Measurements from ENCODE around the gene OSBPL5.

DNA sequence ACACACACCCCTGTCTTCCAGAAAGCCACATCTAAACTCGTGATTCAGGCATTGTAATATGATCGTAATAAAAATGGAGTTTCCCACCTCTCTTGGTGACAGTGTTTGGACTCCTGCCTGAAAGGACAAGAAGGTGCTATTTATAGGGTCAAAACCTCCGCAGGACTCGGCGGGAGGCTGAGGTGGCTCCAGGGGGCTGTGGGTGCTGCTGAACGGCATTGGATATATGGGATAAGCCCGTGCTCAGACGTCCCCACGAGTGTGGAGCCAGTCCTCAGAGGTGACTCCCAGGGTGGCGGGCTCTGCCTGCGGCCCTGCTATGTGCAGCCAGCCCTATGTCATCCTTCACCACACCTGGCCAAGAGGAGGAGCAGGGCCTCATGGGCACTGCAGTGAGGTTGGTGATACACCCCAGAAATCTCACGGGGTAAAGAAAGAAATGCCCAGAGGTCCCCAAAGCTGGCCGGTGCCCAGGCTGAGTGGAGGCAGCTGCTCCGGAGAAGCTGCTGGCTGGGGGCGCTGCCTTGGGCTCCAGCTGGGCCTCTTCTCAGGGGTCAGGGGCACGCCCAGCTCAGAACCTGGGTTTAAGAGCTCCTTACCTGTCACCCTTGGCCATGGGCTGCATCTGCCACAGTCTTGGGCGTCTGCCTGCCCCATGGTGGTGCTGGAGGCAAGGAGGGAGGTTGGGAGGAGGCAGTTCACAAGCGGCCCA, 5.1 kb upstream of the OSBPL5 start:
- TF ChIP-seq, protein P1, sequence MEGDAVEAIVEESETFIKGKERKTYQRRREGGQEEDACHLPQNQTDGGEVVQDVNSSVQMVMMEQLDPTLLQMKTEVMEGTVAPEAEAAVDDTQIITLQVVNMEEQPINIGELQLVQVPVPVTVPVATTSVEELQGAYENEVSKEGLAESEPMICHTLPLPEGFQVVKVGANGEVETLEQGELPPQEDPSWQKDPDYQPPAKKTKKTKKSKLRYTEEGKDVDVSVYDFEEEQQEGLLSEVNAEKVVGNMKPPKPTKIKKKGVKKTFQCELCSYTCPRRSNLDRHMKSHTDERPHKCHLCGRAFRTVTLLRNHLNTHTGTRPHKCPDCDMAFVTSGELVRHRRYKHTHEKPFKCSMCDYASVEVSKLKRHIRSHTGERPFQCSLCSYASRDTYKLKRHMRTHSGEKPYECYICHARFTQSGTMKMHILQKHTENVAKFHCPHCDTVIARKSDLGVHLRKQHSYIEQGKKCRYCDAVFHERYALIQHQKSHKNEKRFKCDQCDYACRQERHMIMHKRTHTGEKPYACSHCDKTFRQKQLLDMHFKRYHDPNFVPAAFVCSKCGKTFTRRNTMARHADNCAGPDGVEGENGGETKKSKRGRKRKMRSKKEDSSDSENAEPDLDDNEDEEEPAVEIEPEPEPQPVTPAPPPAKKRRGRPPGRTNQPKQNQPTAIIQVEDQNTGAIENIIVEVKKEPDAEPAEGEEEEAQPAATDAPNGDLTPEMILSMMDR (IDR thresholded peaks at IDR 0.05) = no peak
- TF ChIP-seq POLR2A (IDR thresholded peaks at IDR 0.05) = no peak
